Measurements from ENCODE around the gene SYNPO. TPM values are rescaled to one million over a fixed set of nuclear protein-coding genes. Genes with fewer than 3 reads are reported as not detected.

The SYNPO gene
- total RNA-seq, 1 donor from 2014 or later, result 587 TPM

- peak; percentile 30 for ATAC-seq
- intact Hi-C loops (cut with DNase I), result loop anchor here (5.0 to 10.0 kb wide), 2 partner anchors 37 to 195 kb away; no protein-coding TSS in a partner anchor
- peak; percentile 86 for DNase-seq (ENCODE audit: missing footprints)
Observed at GRCh38 chr5:150649108-150650020, 8.9 kb downstream of the SYNPO start.

- intact Hi-C loops (cut with DNase I), result loop anchor here (10.0 kb wide), 1 partner anchor 196 kb away; no protein-coding TSS in a partner anchor
- ATAC-seq, result no peak
- DNase-seq (ENCODE audit: missing footprints), result no peak
Observed at GRCh38 chr5:150650021-150651006, 9.9 kb downstream of the SYNPO start.

GRCh38 chr5:150651382-150651781 lies 10.9 kb downstream of the SYNPO start:
- intact Hi-C loops (cut with DNase I), result loop anchor here (10.0 kb wide), 1 partner anchor 197 kb away; no protein-coding TSS in a partner anchor
- ATAC-seq, result no peak

GRCh38 chr5:150651924-150652671 lies 11.6 kb downstream of the SYNPO start:
- intact Hi-C loops (cut with DNase I), result loop anchor here (10.0 kb wide), 1 partner anchor 197 kb away; no protein-coding TSS in a partner anchor
- ATAC-seq (no peak), DNase-seq (ENCODE audit: missing footprints) (no peak)

More at GRCh38 chr5:150651382-150651781, 10.9 kb downstream of the SYNPO start:
- DNase-seq (ENCODE audit: missing footprints), result no peak

DNA sequence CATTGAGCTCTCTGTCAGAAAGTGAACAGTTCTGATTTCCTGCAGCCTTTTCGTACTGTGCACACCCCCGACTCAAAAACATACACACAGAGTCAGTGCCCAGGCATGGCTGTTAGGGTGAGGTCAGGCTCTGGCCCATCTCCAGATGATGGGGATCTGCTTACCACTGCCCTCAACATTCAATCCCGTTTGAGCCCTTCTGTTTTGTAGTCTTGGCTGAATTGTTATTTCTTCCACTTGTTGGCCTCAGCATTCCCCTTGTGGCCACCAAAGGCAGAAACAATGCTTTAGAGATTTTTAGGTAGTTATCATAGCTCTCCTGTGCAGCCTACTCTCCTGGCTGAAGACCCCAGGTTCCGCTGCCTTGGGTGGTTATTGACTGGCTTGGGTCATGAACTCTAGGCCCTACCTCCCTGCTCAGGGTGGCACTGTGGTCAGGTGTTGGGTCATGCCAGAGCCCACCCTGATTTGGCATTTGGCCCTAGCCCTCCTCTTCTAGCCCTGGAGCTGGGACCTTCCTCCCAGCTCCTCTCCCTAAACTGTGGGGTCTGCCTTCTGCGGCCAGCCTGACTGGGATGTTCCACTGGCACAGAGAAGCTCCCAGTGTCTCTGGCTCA lies 12.8 kb downstream of the SYNPO start:
- intact Hi-C loops (cut with DNase I), result loop anchor here (10.0 kb wide), 1 partner anchor 198 kb away; no protein-coding TSS in a partner anchor
- DNase-seq (ENCODE audit: missing footprints) (no peak), ATAC-seq (no peak)

DNA sequence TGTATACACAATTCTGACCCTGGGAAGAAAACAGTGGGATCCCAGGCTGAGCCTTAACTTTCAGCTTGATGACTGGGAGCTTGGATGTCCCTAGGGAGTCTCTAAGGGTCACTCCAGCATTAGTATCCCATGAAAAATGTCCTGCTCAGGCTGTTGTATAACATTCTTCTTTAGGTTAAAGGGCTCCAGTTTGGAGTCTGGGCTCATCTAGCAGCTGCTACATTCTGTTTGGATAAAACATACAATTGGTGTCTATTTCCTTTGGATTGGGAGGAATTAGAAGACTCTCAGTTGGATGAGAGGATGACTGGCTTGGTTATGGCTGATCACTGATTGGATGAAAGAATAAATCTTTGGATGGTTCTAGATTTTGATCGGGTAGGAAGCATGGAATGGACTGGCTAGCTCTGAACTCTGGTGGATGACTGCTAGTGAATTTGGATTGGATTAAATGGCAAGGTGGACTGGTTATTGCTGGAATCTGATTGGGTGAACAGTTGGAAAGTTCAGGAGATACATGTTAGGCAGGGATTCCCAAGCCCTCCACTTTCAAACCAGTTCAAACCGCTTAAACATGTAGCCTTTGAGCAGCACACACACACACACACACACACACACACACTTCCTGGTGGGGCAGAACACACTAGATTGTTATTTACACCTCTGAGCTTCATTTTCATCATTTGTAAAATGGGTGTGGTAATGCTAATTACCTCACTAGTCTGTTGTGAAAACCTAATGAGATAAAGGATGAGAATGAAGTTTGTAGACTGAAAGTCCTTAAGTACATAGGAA lies 13.5 kb downstream of the SYNPO start:
- DNase-seq (ENCODE audit: missing footprints) (no peak), ATAC-seq (no peak)
- intact Hi-C loops (cut with DNase I), result loop anchor here (10.0 kb wide), 1 partner anchor 199 kb away; no protein-coding TSS in a partner anchor

DNA sequence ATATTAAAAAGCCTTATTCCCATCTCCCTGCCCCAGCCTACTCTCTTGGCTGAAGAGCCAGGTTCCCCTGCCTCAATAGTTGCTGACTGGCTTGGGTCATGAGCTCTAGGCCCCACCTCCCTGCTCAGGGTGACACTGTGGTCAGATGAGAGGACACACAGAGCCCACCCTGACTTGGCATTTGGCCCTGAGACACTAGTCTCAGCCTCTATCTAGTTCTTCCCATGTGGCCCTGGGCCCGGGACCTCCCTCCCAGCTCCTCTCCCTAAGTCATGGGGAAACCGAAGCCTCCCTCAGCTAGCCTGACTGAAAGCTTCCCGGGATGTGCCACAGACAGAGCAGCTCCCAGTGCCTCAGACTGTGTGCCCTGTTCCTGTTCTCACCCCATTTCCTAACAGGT lies 14.8 kb downstream of the SYNPO start:
- intact Hi-C loops (cut with DNase I), result loop anchor here (5.0 to 10.0 kb wide), 2 partner anchors 47 to 200 kb away; partner anchors contain the start of gene RBM22
- ATAC-seq (no peak), DNase-seq (ENCODE audit: missing footprints) (no peak)

GRCh38 chr5:150656191-150657132 lies 16.0 kb downstream of the SYNPO start:
- ATAC-seq (peak; percentile 65), DNase-seq (ENCODE audit: missing footprints) (peak; percentile 88)
- intact Hi-C loops (cut with DNase I), result loop anchor here (1.0 to 10.0 kb wide), 4 partner anchors 46 to 202 kb away; partner anchors contain the start of gene RBM22

GRCh38 chr5:150658121-150658520 lies 17.7 kb downstream of the SYNPO start:
- intact Hi-C loops (cut with DNase I), result loop anchor here (5.0 to 10.0 kb wide), 2 partner anchors 44 to 203 kb away; partner anchors contain the start of gene RBM22
- ATAC-seq (no peak), DNase-seq (ENCODE audit: missing footprints) (no peak)

DNA sequence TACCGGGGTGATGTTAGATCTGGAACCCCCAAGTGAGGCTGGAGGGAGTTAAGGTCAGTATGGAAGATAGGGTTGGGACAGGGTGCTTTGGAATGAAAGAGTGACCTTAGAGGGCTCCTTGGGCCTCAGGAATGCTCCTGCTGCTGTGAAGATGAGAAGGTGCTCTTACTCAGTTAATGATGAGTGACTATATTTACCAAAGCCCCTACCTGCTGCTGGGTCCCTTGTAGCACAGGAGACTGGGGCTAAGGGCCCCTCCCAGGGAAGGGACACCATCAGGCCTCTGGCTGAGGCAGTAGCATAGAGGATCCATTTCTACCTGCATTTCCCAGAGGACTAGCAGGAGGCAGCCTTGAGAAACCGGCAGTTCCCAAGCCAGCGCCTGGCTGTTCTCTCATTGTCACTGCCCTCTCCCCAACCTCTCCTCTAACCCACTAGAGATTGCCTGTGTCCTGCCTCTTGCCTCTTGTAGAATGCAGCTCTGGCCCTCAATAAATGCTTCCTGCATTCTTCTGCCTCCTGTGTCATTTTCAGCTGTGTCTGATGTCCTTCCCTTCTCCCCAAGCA lies 18.3 kb downstream of the SYNPO start:
- ATAC-seq, result no peak
- DNase-seq (ENCODE audit: missing footprints), result no peak
- intact Hi-C loops (cut with DNase I), result loop anchor here (5.0 to 10.0 kb wide), 2 partner anchors 44 to 204 kb away; partner anchors contain the start of gene RBM22

- ATAC-seq, result no peak
- intact Hi-C loops (cut with DNase I), result loop anchor here (5.0 to 10.0 kb wide), 2 partner anchors 43 to 205 kb away; partner anchors contain the start of gene RBM22
Observed at GRCh38 chr5:150659360-150660107, 19.1 kb downstream of the SYNPO start.

GRCh38 chr5:150660108-150660831 lies 19.8 kb downstream of the SYNPO start:
- DNase-seq (ENCODE audit: missing footprints) (no peak), ATAC-seq (no peak)
- intact Hi-C loops (cut with DNase I), result no loop called here

More at GRCh38 chr5:150659360-150660107, 19.1 kb downstream of the SYNPO start:
- DNase-seq (ENCODE audit: missing footprints), result no peak

- intact Hi-C loops (cut with DNase I), result no loop called here
- no peak for DNase-seq (ENCODE audit: missing footprints)
- no peak for ATAC-seq
Observed at GRCh38 chr5:150661086-150661485, 20.6 kb downstream of the SYNPO start, which contains the start of gene MYOZ3. Gene MYOZ3, plus strand, starts transcription at chr5:150661251. Its CDS starts 1,691 bp downstream, at chr5:150662942.
